ENCODE measurements around the gene SSX2IP.
"Not testable (repeated sequence)": the region's sequence is repeated elsewhere in the genome, so short reads cannot be mapped to it uniquely, and the experiment has no call there.

Gene SSX2IP

GRCh38 chr1:84690397-84691121, at the start of gene SSX2IP:
Gene SSX2IP (minus strand): TSS chr1:84690461. CDS start chr1:84671219, 19,242 bp downstream.
- FAIRE-seq, result no peak

- FAIRE-seq, result no peak
Observed at GRCh38 chr1:84738237-84738636, 48.0 kb upstream of the SSX2IP start.

GRCh38 chr1:84737590-84737989, 47.3 kb upstream of the SSX2IP start:
- no peak for FAIRE-seq

GRCh38 chr1:84736944-84737343, 46.7 kb upstream of the SSX2IP start:
- no peak for FAIRE-seq

- FAIRE-seq, result no peak
Observed at GRCh38 chr1:84736445-84736844, 46.2 kb upstream of the SSX2IP start.

GRCh38 chr1:84735483-84735882, 45.2 kb upstream of the SSX2IP start:
- no peak for FAIRE-seq

- no peak for FAIRE-seq
Observed at GRCh38 chr1:84732520-84732919, 42.3 kb upstream of the SSX2IP start.

- no peak for FAIRE-seq
Observed at GRCh38 chr1:84731519-84731918, 41.3 kb upstream of the SSX2IP start.

GRCh38 chr1:84727711-84728110, 37.5 kb upstream of the SSX2IP start:
- not testable (repeated sequence) for FAIRE-seq

GRCh38 chr1:84726593-84727499, 36.6 kb upstream of the SSX2IP start:
- no peak for FAIRE-seq

GRCh38 chr1:84724128-84724860, 34.0 kb upstream of the SSX2IP start:
- no peak for FAIRE-seq

GRCh38 chr1:84722794-84723193, 32.5 kb upstream of the SSX2IP start:
- no peak for FAIRE-seq

GRCh38 chr1:84721872-84722271, 31.6 kb upstream of the SSX2IP start:
- not testable (repeated sequence) for FAIRE-seq

GRCh38 chr1:84721152-84721551, 30.9 kb upstream of the SSX2IP start:
- no peak for FAIRE-seq

GRCh38 chr1:84720221-84720780, 30.0 kb upstream of the SSX2IP start:
- no peak for FAIRE-seq

GRCh38 chr1:84719543-84720217, 29.4 kb upstream of the SSX2IP start:
- no peak for FAIRE-seq

GRCh38 chr1:84715342-84716019, 25.2 kb upstream of the SSX2IP start:
- FAIRE-seq, result no peak

- no peak for FAIRE-seq
Observed at GRCh38 chr1:84712276-84712874, 22.1 kb upstream of the SSX2IP start.

- FAIRE-seq, result no peak
Observed at GRCh38 chr1:84711869-84712268, 21.6 kb upstream of the SSX2IP start.

- FAIRE-seq, result no peak
Observed at GRCh38 chr1:84711121-84711520, 20.9 kb upstream of the SSX2IP start.

- no peak for FAIRE-seq
Observed at GRCh38 chr1:84709131-84709530, 18.9 kb upstream of the SSX2IP start.

Data from A204.1 (cell line).